ENCODE data around the gene AMOTL1.
"Not testable (repeated sequence)": the region's sequence is repeated elsewhere in the genome, so short reads cannot be mapped to it uniquely, and the experiment has no call there.

The AMOTL1 gene

DNA sequence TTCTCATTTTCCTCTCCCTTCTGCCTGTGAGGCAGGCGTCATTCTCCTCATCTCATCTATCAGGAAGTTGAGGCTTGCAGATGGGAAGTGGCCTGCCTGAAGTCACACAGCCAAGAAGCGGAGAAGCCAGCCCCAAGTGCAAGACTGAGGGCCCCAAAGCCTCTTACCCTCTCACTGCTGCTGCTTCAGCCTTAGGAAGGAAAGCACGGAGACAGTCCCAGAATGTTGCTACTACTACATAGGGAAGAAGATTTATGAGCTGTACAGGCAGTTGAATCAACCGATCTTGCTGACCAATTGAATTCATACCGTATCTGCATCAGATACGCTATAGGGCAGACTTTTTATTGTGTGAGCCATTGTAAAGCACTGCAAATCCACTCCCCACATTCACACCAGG is 116.2 kb downstream of the AMOTL1 start:
- no peak for DNase-seq

- DNase-seq, result no peak
These were observed 117.0 kb downstream of the AMOTL1 start for GRCh38 chr11:94885133-94885532.

DNA sequence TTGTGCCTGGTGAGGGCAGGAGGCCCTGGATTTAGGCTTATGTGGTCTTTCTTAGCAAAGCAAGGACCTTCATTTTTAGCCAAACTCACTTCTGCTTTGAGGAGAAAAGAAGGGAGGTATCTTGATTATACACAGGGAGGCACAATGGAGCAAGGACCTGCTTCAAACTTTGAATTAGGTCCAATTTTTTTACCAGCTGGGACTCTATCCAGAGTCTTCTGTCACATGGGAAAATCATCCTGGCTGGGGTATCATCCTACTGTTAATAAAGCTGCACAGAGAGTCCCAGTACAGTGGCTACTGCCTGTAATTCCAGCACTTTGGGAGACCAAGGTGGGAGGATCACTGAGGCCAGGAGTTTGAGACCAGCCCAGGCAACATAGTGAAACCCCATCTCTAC is 117.4 kb downstream of the AMOTL1 start:
- no peak for DNase-seq

DNA sequence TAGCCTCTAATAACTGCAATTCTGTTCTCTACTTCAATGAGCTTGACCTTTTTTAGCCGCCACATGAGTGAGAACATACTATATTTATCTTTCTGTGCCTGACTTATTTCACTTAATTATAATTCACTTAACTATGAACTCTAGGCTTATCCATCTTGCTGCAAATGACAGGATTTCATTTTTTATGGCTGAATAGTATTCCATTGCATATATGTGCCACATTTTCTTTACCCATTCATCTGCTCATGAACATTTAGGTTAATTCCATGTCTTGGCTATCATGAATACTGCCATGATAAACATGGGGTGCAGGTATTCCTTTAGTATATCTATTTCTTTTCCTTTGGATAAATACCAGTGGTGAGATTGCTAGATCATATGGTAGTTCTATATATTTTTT is 120.0 kb downstream of the AMOTL1 start:
- no peak for DNase-seq

- DNase-seq, result no peak
These were observed 127.3 kb downstream of the AMOTL1 start for GRCh38 chr11:94895451-94895850.

DNA sequence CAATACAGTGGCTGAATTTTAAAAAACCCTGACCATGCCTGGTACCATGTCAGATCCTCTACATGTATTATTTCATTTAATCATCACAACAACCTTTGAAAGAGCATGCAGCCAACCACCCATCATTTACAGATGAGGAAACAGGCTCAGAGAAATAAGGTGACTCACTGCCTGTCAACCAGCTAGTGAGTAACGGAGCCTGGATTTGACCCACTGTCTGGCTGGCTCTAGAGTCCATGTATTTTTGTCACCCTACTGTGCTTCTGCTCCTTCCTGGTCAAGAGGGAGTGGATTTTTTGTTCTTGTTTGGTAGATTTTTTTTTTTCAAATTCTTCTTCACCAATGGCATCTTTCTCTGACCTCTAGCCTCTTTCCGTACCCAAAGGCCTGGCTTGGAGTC is 127.8 kb downstream of the AMOTL1 start:
- no peak for DNase-seq

GRCh38 chr11:94897330-94897768 is 129.2 kb downstream of the AMOTL1 start:
- DNase-seq, result no peak

- DNase-seq, result no peak
These were observed 139.1 kb downstream of the AMOTL1 start for GRCh38 chr11:94907226-94907625.

DNA sequence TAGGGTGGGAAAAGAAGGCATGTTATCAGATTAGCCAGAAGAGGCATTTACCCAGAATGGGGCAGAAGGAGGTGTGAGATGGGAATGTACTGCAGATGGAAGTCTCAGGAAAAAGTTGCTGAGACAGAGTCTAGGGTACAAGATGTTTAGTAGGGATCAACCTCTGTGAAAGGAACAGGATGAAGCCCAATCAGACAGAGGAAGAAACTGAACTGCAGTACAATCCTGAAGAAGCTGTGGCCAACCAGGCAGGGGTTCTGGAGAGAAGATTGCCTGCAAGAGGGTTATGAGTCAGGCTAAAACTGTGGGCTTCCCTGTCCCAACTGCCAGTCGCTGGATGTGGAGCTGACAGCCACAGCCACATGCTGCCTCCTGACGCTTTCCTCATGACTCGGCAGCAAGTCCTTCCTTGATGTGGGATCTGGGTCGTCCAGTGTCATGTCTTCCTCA is 141.2 kb downstream of the AMOTL1 start:
- no peak for DNase-seq

DNA sequence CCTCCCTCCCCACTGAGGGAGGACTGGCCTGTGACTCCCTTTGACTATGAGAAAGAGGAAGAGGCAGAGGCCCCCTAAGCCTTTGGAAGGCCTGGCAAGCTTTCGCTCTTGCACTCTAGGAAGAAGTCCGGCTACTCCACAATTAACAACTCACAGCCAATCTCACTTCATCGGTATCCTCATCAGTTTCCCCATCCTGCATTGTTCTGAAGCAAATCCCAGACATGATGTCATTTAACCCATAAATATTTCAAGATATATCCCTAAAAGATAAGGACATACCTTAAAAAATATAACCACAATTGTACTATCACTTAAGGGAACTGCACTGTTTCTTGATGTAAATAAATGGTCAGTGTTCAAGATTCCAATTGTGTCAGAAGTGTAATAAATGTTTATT is 142.1 kb downstream of the AMOTL1 start:
- DNase-seq, result no peak

DNA sequence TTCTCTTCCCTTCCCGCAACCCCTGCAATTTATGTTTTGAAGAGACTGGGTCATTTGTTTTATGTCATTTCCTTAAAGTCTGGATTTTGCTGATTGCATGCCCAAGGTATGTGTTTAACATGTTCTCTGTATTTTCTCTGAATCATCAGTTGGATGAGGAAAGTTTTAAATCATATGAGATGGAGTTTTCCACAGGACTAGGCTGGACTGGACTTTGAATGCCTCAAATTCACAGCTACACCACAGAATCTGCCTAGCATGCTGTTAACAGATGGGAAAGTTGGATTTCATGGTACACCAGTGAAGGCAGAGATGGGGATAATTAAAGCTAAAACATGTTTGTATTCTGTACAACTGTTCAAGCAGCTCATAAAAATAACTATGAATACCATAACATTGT is 142.6 kb downstream of the AMOTL1 start:
- DNase-seq, result no peak

GRCh38 chr11:94912806-94913205 is 144.7 kb downstream of the AMOTL1 start:
- no peak for DNase-seq

DNA sequence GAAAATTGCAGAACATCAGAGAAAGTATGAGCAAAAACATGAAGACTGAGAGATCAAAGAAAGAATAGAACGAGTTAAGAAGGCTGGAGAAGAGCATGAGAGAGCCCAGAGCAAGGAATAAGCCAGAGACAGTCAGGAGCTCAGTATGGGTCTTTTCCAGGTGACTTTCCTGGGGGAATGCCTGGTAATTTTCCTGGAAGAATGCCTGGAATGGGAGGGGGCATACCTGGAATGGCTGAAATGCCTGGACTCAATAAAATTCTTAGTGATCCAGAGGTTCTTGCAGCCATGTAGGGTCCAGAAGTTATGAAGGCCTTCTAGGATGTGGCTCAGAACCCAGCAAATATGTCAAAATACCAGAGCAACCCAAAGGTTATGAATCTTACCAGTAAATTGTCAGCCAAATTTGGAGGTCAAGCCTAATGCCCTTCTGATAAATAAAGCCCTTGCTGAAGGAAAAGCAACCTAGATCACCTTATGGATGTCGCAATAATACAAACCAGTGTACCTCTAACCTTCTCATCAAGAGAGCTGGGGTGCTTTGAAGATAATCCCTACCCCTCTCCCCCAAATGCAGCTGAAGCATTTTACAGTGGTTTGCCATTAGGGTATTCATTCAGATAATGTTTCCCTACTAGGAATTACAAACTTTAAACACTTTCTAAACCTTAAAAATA is 145.7 kb downstream of the AMOTL1 start:
- DNase-seq, result not testable (repeated sequence)

- no peak for DNase-seq
These were observed 152.2 kb downstream of the AMOTL1 start for GRCh38 chr11:94920311-94920710.

DNA sequence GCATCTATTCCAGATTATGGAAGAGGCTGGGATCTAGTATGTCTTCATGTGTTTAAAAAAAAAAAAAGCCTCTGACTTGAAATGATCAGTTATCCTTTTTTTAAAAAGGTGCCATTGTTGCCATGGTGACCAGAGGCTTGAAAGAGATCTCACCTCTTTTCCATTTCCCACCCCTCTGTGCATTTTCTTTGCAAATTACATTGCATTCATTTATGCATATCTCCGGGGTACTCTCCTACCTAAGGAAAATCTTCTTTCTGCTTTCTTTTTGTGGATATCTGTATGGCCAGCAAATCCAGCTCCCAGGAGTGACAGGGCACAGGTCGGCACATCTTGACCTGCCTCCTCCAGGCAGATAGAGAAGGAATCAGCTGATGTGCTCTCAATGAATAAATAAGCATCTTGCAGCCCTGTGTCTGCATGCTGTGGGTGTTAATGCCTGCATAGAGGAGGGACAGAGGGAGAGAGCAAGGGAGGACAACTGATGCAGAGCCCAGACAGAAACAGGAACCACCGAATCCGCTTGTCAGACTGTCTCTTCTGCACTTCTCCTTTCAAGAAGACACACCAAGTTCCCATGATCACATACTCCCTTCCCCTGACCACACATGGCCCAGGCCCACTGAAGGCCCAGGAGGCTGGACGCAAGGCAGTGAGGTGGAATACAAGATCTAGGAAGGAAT is 154.3 kb downstream of the AMOTL1 start:
- no peak for DNase-seq

GRCh38 chr11:94923004-94923334 is 154.8 kb downstream of the AMOTL1 start:
- no peak for DNase-seq

- DNase-seq, result no peak
These were observed 156.0 kb downstream of the AMOTL1 start for GRCh38 chr11:94924171-94924572.

- DNase-seq, result no peak
These were observed 156.5 kb downstream of the AMOTL1 start for GRCh38 chr11:94924612-94925011.

- DNase-seq, result no peak
These were observed 157.5 kb downstream of the AMOTL1 start for GRCh38 chr11:94925422-94926270.

GRCh38 chr11:94926271-94926625 is 158.1 kb downstream of the AMOTL1 start:
- DNase-seq, result no peak
